Measurements from ENCODE around the gene RFC2.

The RFC2 gene

DNA sequence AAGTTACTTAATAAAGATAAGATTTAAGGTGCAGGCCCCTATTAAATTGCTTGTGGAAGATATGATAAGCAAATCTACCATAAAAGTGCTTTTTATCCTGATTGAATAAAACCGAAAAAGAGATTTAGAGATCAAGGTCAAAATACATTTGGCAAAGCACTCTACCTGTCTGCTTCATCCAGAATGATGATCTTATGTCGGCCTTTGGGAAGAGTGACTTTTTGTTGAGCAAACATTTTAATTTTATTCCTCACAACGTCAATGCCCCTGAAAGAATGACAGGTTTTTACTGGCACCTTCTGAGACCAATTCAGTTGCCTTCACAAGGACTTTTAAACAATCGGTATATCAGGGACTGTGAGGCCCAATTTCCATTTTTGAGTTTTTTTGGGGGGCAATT is 7.7 kb downstream of the RFC2 start:
- Histone ChIP-seq H3K9me3 (ENCODE audit: control insufficient read depth, low read length) (no peaks in the 10 kb centered on the region), H3K4me1 (ENCODE audit: control insufficient read depth, insufficient read depth, low read length, poor library complexity, severe bottlenecking) (no peaks in the 10 kb centered on the region), H3K4me3 (ENCODE audit: extremely low read depth, insufficient read depth, low read length, poor library complexity, severe bottlenecking) (no peak overlapping the region), H3K36me3 (ENCODE audit: control insufficient read depth, insufficient read depth, low read length) (peaks cover 91% of the 10 kb centered on the region), H3K27ac (ENCODE audit: low read depth, low read length, severe bottlenecking) (no peak overlapping the region)
- 90 to 100% methylated on average over 3 to 4 of the region's 4 CpGs for WGBS, 2 experiments (ENCODE audit: insufficient coverage in 2 of 2)

DNA sequence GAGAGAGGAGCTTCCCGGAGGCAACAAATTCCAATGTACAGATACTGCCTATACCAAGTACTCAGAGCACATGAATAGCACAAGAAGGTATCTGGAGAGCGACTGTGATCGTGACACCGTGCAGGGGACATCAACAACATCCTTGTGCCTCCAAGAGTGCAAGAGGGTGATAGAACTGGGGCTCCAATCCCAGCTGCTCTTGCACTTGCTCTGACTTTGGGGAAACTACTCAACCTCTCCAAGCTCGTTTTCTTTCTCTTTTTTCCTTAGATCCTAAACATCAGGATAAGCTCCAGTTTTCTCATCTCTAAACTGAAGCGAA is 12.1 kb downstream of the RFC2 start:
- WGBS, 2 experiments (ENCODE audit: insufficient coverage in 2 of 2): 90 to 95% methylated on average over 3 to 4 of the region's 6 CpGs
- Histone ChIP-seq H3K36me3 (ENCODE audit: control insufficient read depth, insufficient read depth, low read length) (peaks cover 86% of the 10 kb centered on the region), H3K27ac (ENCODE audit: low read depth, low read length, severe bottlenecking) (no peak overlapping the region)

DNA sequence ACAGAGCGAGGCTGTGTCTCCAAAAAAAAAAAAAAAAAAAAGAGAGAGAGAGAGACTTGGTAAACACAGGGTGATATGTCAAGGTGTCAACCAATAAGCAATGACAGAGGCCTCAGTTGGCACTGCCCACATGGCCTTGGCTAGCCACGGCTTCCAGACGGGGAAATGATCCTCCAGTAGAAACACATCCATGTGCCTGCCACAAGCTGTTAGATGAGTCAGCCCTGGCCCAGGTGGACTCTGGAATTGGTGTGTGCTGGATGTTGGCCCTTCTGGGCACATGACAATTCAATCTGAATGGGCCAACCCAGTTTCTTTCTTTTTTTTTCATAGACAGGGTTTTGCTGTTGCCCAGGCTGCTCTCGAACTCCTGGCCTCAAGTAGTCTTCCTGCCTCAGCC is 13.7 kb downstream of the RFC2 start:
- Histone ChIP-seq H3K36me3 (ENCODE audit: control insufficient read depth, insufficient read depth, low read length) (peaks cover 91% of the 10 kb centered on the region), H3K27ac (ENCODE audit: low read depth, low read length, severe bottlenecking) (no peak overlapping the region), H3K4me1 (ENCODE audit: control insufficient read depth, insufficient read depth, low read length, poor library complexity, severe bottlenecking) (peaks cover 4% of the 10 kb centered on the region), H3K9me3 (ENCODE audit: control insufficient read depth, low read length) (no peaks in the 10 kb centered on the region), H3K4me3 (ENCODE audit: extremely low read depth, insufficient read depth, low read length, poor library complexity, severe bottlenecking) (no peak overlapping the region)
- 100% methylated on average over 1 to 2 of the region's 4 CpGs for WGBS, 2 experiments (ENCODE audit: insufficient coverage in 2 of 2)

More for the DNA sequence above, 12.1 kb downstream of the RFC2 start:
- Histone ChIP-seq H3K9me3 (ENCODE audit: control insufficient read depth, low read length) (no peaks in the 10 kb centered on the region), H3K4me3 (ENCODE audit: extremely low read depth, insufficient read depth, low read length, poor library complexity, severe bottlenecking) (no peak overlapping the region), H3K4me1 (ENCODE audit: control insufficient read depth, insufficient read depth, low read length, poor library complexity, severe bottlenecking) (peaks cover 4% of the 10 kb centered on the region)

DNA sequence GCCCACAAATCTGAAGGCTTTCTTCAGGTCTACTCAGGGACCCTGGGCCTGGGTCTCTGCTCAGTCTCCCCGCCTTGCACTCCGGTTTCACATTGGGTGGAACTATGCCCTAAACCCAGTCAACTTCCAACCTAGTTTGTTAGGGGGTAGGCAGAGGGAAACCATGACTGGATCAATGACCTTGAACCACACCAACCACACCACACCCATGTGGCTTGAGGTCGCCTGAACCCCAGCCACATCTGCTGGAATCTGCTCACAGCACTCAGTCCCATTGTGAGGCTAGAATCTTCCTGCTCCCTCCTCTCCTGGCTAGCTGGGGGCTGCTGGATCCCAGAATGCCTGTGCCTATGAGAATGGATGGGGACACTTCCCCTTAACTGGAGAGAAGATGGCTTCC is 17.9 kb downstream of the RFC2 start:
- Histone ChIP-seq H3K4me3 (ENCODE audit: extremely low read depth, insufficient read depth, low read length, poor library complexity, severe bottlenecking) (no peak overlapping the region), H3K36me3 (ENCODE audit: control insufficient read depth, insufficient read depth, low read length) (peaks cover 86% of the 10 kb centered on the region), H3K27ac (ENCODE audit: low read depth, low read length, severe bottlenecking) (no peak overlapping the region), H3K9me3 (ENCODE audit: control insufficient read depth, low read length) (no peaks in the 10 kb centered on the region), H3K4me1 (ENCODE audit: control insufficient read depth, insufficient read depth, low read length, poor library complexity, severe bottlenecking) (peaks cover 4% of the 10 kb centered on the region)
- WGBS, 2 experiments (ENCODE audit: insufficient coverage in 2 of 2): 100% methylated on average over 1 of the region's 3 CpGs; no CpG with 5 or more reads in 1 of the 2 experiments

DNA sequence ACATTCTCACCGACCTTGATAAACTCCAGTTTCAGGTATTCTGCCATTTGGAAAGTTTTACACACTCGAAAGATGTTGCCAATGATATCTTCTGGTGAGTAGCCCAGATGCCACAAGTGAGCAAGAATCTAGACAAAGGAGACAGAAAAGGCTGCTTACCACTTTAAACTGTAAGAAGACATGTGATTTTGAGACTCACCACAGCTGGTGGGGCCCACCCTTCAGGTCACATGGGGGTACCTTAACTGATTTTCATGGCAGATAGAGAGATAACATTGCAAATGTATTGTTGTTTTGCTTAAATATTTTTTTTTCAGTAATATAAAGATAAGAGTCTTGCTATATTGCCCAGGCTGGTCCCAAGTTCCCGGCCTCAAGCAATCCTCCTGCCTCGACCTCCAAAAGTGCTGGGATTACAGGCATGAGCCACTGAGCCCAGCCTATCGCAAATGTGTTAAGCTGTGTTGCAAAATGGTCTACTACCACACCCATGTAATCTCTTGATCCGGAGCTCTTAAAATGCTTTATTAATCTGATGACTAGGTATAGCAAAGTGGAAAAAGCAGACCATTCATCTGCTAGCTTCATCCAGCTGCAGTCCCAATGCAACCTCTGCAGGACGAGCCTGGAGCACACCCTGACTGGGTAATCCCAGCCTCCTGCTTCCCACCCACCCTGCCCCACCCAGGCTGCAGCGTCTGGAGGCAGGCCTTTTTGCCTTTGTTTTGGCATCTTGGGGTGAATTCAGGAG is 18.5 kb downstream of the RFC2 start:
- WGBS, 2 experiments (ENCODE audit: insufficient coverage in 2 of 2): 97 to 100% methylated on average over 4 of the region's 8 CpGs

DNA sequence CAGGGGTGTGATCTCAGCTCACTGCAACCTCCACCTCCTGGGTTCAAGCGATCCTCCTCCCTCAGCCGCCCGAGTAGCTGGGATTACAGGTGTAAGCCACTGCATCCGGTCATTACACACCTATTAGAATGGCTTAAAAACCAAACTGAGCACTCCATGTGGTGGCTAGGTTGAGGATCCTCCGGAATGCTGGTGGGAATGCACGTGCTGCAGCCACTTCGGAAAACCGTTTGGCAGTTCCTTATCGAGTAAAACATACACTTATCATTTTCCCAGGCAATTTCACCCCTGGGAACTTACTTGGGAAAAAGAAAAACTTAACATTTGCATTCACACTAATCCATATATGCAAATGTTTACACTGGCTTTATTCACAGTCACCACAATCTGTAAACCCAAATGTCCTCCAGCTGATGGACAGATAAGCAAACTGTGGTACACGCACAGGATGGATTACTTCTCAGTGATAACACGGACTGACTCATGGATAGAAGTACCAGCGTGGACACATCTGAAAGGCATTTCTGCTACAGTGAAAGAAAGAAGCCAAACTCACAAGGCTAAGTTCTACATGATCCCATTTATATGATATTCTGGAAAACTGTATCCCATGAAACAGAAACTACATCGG is 20.4 kb downstream of the RFC2 start:
- H3K4me3 ChIP-seq (ENCODE audit: extremely low read depth, insufficient read depth, low read length, poor library complexity, severe bottlenecking): no peak overlapping the region
- H3K4me1 ChIP-seq (ENCODE audit: control insufficient read depth, insufficient read depth, low read length, poor library complexity, severe bottlenecking): peaks cover 4% of the 10 kb centered on the region
- WGBS, 2 experiments (ENCODE audit: insufficient coverage in 2 of 2): 88 to 89% methylated on average over 9 to 12 of the region's 13 CpGs
- no peaks in the 10 kb centered on the region for H3K9me3 ChIP-seq (ENCODE audit: control insufficient read depth, low read length)
- peak overlapping the region; percentile 1 for H3K27ac ChIP-seq (ENCODE audit: low read depth, low read length, severe bottlenecking)
- peaks cover 90% of the 10 kb centered on the region for H3K36me3 ChIP-seq (ENCODE audit: control insufficient read depth, insufficient read depth, low read length)

More for the DNA sequence above, 18.5 kb downstream of the RFC2 start:
- Histone ChIP-seq H3K4me3 (ENCODE audit: extremely low read depth, insufficient read depth, low read length, poor library complexity, severe bottlenecking) (no peak overlapping the region), H3K27ac (ENCODE audit: low read depth, low read length, severe bottlenecking) (no peak overlapping the region), H3K9me3 (ENCODE audit: control insufficient read depth, low read length) (no peaks in the 10 kb centered on the region), H3K36me3 (ENCODE audit: control insufficient read depth, insufficient read depth, low read length) (peaks cover 86% of the 10 kb centered on the region), H3K4me1 (ENCODE audit: control insufficient read depth, insufficient read depth, low read length, poor library complexity, severe bottlenecking) (peaks cover 4% of the 10 kb centered on the region)

DNA sequence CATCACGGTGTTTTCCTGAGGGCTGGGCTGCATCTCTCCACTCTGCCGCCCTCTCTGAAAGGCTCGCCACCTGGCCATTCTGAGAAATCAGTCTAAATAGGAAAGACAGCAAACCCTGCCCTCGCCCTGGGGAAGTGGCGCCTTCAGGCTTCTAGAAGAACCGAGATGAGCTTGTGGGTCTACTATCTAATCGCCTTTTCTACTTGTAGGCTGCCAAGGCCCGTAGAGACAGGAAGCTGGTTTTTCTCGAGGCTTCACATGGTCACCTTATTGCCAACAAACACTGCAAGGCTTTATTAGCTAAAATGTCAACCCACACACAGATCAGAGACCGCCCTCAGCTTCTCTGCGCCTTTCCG is 23.0 kb downstream of the RFC2 start:
- H3K36me3 ChIP-seq (ENCODE audit: control insufficient read depth, insufficient read depth, low read length): peaks cover 73% of the 10 kb centered on the region
- no peak overlapping the region for H3K4me3 ChIP-seq (ENCODE audit: extremely low read depth, insufficient read depth, low read length, poor library complexity, severe bottlenecking)
- no peaks in the 10 kb centered on the region for H3K4me1 ChIP-seq (ENCODE audit: control insufficient read depth, insufficient read depth, low read length, poor library complexity, severe bottlenecking)
- no peaks in the 10 kb centered on the region for H3K9me3 ChIP-seq (ENCODE audit: control insufficient read depth, low read length)
- H3K27ac ChIP-seq (ENCODE audit: low read depth, low read length, severe bottlenecking): no peak overlapping the region
- 97 to 99% methylated on average over 10 to 12 of the region's 12 CpGs for WGBS, 2 experiments (ENCODE audit: insufficient coverage in 2 of 2)

DNA sequence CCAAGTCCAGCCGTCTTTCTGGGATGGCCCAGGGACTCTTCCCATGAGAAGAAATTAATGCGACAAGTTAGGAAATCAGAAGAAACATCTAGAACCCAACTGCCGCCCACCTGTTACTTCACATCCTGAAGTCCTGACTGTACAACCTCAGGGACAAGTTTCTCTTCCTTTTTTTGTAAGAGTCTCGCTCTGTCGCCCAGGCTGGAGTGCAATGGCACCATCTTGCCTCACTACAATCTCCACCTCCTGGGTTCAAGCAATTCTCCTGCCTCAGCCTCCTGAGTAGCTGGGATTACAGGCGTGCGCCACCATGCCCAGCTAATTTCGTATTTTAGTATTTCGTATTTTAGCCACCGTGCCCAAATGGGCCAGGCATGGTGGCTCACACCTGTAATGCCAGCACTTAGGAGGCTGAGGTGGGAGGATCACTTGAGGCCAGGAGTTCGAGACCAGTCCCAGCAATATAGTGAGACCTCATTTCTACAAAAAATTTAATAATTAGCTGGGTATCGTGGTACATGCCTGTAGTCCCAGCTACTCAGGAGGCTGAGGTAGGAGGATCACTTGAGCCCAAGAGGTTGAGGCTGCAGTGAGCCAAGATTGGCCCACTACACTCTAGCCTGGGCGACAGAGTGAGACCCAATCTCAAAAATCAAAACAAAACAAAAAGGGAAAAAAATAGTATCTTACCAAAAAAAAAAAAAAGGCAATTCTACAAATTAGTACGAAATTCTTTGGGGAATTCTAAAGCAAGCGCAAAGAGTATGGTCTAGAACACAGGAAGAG is 23.6 kb downstream of the RFC2 start:
- WGBS, 2 experiments (ENCODE audit: insufficient coverage in 2 of 2): 94 to 97% methylated on average over 11 to 12 of the region's 15 CpGs
- peaks cover 69% of the 10 kb centered on the region for H3K36me3 ChIP-seq (ENCODE audit: control insufficient read depth, insufficient read depth, low read length)
- H3K27ac ChIP-seq (ENCODE audit: low read depth, low read length, severe bottlenecking): no peak overlapping the region
- no peaks in the 10 kb centered on the region for H3K4me1 ChIP-seq (ENCODE audit: control insufficient read depth, insufficient read depth, low read length, poor library complexity, severe bottlenecking)
- no peak overlapping the region for H3K4me3 ChIP-seq (ENCODE audit: extremely low read depth, insufficient read depth, low read length, poor library complexity, severe bottlenecking)
- H3K9me3 ChIP-seq (ENCODE audit: control insufficient read depth, low read length): no peaks in the 10 kb centered on the region

DNA sequence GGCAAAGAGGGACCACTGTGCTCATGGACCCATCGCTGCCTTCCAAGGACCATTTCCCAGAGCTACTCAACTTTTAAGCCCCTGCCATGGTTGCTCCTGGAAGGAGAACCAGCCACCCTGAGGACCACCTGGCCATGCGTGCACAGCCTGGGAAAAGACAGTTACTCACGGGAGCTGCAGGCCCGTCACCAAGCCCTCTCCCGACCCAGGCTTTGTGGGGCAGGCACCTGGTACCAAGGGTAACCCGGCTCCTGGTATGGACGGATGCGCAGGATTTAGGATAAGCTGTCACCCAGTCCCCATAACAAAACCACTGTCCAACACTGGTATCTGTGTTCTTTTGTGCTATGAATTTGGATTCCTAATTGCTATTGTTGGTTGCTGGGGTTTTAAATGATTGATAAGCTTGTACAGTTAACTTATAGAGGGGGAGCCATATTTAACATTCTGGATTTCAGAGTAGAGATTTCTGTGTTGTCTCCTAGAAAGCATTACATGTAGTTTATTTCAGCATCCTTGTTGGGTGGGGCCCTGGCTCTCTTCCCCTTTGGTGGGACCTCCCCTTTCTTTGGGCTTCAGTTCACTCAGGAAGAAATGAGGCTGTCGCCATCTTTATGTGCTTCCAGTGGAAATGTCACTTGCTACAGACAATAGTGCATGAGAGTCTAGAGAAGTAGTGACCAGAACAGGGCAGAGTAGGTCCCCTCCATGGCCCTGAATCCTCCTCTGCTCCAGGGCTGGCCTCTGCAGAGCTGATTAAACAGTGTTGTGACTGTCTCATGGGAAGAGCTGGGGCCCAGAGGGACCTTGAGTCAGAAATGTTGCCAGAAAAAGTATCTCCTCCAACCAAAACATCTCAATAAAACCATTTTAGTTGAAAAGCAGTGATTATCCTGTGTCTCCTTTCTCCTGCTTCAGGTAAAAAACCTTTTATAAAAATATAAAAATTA is 25.0 kb downstream of the RFC2 start:
- H3K27ac ChIP-seq (ENCODE audit: low read depth, low read length, severe bottlenecking): no peak overlapping the region
- no peaks in the 10 kb centered on the region for H3K4me1 ChIP-seq (ENCODE audit: control insufficient read depth, insufficient read depth, low read length, poor library complexity, severe bottlenecking)
- no peaks in the 10 kb centered on the region for H3K9me3 ChIP-seq (ENCODE audit: control insufficient read depth, low read length)
- H3K36me3 ChIP-seq (ENCODE audit: control insufficient read depth, insufficient read depth, low read length): peaks cover 58% of the 10 kb centered on the region
- H3K4me3 ChIP-seq (ENCODE audit: extremely low read depth, insufficient read depth, low read length, poor library complexity, severe bottlenecking): no peak overlapping the region
- 98 to 100% methylated on average over 6 to 8 of the region's 9 CpGs for WGBS, 2 experiments (ENCODE audit: insufficient coverage in 2 of 2)

DNA sequence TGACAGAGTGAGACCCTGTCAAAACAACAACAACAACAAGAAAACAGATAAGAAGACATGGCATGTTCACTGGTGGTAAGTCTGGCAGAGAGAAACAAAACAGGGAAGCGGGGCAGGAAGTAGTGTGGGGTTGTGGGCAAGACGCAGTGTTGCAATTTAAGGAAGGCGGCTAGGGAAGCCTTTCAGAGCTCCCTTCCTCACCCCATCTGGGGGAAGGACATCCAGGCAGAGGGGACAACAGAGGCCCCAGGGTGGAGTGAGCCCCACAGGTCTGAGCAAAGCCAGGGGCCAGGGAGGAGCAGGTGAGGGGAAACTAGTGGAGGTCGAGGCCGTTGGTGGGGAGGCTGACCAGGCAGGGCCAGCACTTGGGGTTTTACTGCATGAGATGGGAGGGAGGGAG is 27.6 kb downstream of the RFC2 start:
- H3K4me1 ChIP-seq (ENCODE audit: control insufficient read depth, insufficient read depth, low read length, poor library complexity, severe bottlenecking): no peaks in the 10 kb centered on the region
- H3K36me3 ChIP-seq (ENCODE audit: control insufficient read depth, insufficient read depth, low read length): peaks cover 35% of the 10 kb centered on the region
- no peaks in the 10 kb centered on the region for H3K9me3 ChIP-seq (ENCODE audit: control insufficient read depth, low read length)
- no peak overlapping the region for H3K4me3 ChIP-seq (ENCODE audit: extremely low read depth, insufficient read depth, low read length, poor library complexity, severe bottlenecking)
- WGBS, 2 experiments (ENCODE audit: insufficient coverage in 2 of 2): 87% methylated on average over 5 of the region's 5 CpGs; no CpG with 5 or more reads in 1 of the 2 experiments
- H3K27ac ChIP-seq (ENCODE audit: low read depth, low read length, severe bottlenecking): no peak overlapping the region

All from mesodermal cell (in vitro differentiated cells).